Measurements from ENCODE around the gene MTARC2. TPM values are rescaled to one million over a fixed set of nuclear protein-coding genes. Genes with fewer than 3 reads are reported as not detected.
"Not testable (repeated sequence)": the region's sequence is repeated elsewhere in the genome, so short reads cannot be mapped to it uniquely, and the experiment has no call there.

The MTARC2 gene
- polyA plus RNA-seq, 1 donor from 2014 or later, result not detected

DNA sequence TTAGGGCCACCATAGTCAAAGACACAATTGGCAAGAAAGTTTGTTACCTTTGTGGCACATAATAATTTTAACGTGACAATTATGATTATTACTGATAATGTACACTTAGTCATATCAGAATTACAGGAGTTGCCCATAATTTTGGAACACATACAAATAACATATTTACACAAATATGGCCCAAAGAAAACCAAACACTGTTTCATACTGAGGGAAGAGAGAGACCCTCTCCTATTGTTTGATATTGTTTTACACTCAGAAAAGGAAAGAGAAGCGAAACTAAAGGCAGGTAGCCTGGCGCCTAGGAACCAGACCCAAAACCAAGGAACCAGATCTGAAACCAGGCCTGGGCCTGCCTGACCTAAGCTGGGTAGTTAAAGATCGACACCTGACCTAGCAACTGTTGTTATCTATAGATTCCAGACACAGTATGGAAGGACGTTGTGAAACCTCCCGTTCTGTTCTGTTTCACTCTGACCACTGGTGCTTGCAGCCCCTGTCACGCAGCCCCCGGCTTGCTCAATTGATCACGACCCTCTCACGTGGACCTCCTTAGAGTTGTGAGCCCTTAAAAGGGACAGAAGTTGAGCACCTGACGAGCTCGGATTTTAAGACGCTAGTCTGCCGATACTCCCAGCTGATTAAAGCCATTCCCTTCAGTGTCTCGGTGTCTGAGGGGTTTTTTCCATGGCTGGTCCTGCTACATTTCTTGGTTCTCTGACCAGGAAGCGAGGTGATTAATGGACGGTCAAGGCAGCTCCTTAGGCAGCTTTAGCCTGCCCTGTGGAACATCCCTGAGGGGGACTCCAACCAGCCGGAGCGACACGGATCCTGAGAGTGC is 30.1 kb upstream of the MTARC2 start:
- no peak for TF ChIP-seq EP300 (conservative IDR thresholded peaks at IDR 0.05; ENCODE audit: poor library complexity, severe bottlenecking)
- no peak for TF ChIP-seq RAD21 (conservative IDR thresholded peaks at IDR 0.05)
- TF ChIP-seq CTCF (IDR thresholded peaks at IDR 0.05; ENCODE audit: poor library complexity, severe bottlenecking), result no peak
- no peak for TF ChIP-seq TAF1 (IDR thresholded peaks at IDR 0.05; ENCODE audit: low read depth)
- no peak for TF ChIP-seq SMC3 (conservative IDR thresholded peaks at IDR 0.05; ENCODE audit: poor library complexity)
- TF ChIP-seq MXI1 (conservative IDR thresholded peaks at IDR 0.05; ENCODE audit: poor library complexity, severe bottlenecking), result no peak
- no peak for TF ChIP-seq EZH2 (IDR thresholded peaks at IDR 0.05; ENCODE audit: borderline replicate concordance, insufficient read depth, low read length, poor library complexity, severe bottlenecking)
- H3K4me2 ChIP-seq (ENCODE audit: low read length), result no peak overlapping the region
- no peaks in the 10 kb centered on the region for H3K9me3 ChIP-seq (ENCODE audit: low read length)
- H3F3A ChIP-seq (ENCODE audit: insufficient read depth, low read length, poor library complexity, severe bottlenecking), result no peaks in the 10 kb centered on the region
- H3K9ac ChIP-seq (ENCODE audit: low read length), result no peak overlapping the region
- H3K4me3 ChIP-seq (ENCODE audit: low read length), result no peak overlapping the region
- no peaks in the 10 kb centered on the region for H3K9me2 ChIP-seq (ENCODE audit: insufficient read depth, low read length)
- H2AFZ ChIP-seq (ENCODE audit: low read depth, low read length), result no peak overlapping the region
- no peaks in the 10 kb centered on the region for H4K20me1 ChIP-seq (ENCODE audit: insufficient read depth)
- no peaks in the 10 kb centered on the region for H3K79me2 ChIP-seq (replicated peaks; ENCODE audit: insufficient read depth, low read length)
- no peaks in the 10 kb centered on the region for H3K27me3 ChIP-seq (ENCODE audit: insufficient read depth, low read depth, low read length)
- no peak overlapping the region for H3K27ac ChIP-seq (ENCODE audit: low read length)
- no peaks in the 10 kb centered on the region for H3K36me3 ChIP-seq (ENCODE audit: insufficient read depth, low read length)

DNA sequence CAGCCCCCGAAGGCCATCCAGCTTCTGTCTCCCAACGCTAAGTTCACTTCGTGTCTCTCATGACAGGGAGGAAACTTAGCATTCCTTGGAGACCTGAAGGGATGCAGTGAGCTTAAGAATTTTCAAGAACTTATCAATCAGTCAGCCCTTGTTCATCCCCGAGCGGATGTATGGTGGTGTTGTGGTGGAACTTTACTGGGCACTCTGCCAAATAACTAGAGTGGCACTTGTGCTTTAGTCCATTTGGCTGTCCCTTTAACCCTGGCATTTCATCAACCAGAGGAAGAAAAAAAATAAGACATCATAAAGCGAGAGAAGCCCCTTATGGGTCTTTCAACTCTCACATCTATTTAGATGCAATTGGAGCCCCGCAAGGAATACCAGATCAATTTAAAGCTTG is 26.9 kb upstream of the MTARC2 start:
- not testable (repeated sequence) for H3K4me3 ChIP-seq (ENCODE audit: low read length); H3K9me3 ChIP-seq (ENCODE audit: low read length); H3K9ac ChIP-seq (ENCODE audit: low read length); H3F3A ChIP-seq (ENCODE audit: insufficient read depth, low read length, poor library complexity, severe bottlenecking); H3K9me2 ChIP-seq (ENCODE audit: insufficient read depth, low read length); H3K27ac ChIP-seq (ENCODE audit: low read length); H3K79me2 ChIP-seq (replicated peaks; ENCODE audit: insufficient read depth, low read length); H3K36me3 ChIP-seq (ENCODE audit: insufficient read depth, low read length); H3K4me2 ChIP-seq (ENCODE audit: low read length); H3K27me3 ChIP-seq (ENCODE audit: insufficient read depth, low read depth, low read length); H4K20me1 ChIP-seq (ENCODE audit: insufficient read depth); H2AFZ ChIP-seq (ENCODE audit: low read depth, low read length)

- H2AFZ ChIP-seq (ENCODE audit: low read depth, low read length), result no peak overlapping the region
- H3K9me3 ChIP-seq (ENCODE audit: low read length), result no peaks in the 10 kb centered on the region
- H4K20me1 ChIP-seq (ENCODE audit: insufficient read depth), result no peaks in the 10 kb centered on the region
- H3K27me3 ChIP-seq (ENCODE audit: insufficient read depth, low read depth, low read length), result no peaks in the 10 kb centered on the region
- no peaks in the 10 kb centered on the region for H3K79me2 ChIP-seq (replicated peaks; ENCODE audit: insufficient read depth, low read length)
- no peaks in the 10 kb centered on the region for H3K36me3 ChIP-seq (ENCODE audit: insufficient read depth, low read length)
- H3K4me2 ChIP-seq (ENCODE audit: low read length), result no peak overlapping the region
- H3K9me2 ChIP-seq (ENCODE audit: insufficient read depth, low read length), result no peaks in the 10 kb centered on the region
- no peak for TF ChIP-seq POLR2AphosphoS5 (IDR thresholded peaks at IDR 0.05)
- TF ChIP-seq EZH2 (IDR thresholded peaks at IDR 0.05; ENCODE audit: borderline replicate concordance, insufficient read depth, low read length, poor library complexity, severe bottlenecking), result no peak
- TF ChIP-seq REST (IDR thresholded peaks at IDR 0.05; ENCODE audit: borderline replicate concordance), result no peak
- TF ChIP-seq SMC3 (conservative IDR thresholded peaks at IDR 0.05; ENCODE audit: poor library complexity), result no peak
- TF ChIP-seq EP300 (conservative IDR thresholded peaks at IDR 0.05; ENCODE audit: poor library complexity, severe bottlenecking), result no peak
- no peak for TF ChIP-seq MXI1 (conservative IDR thresholded peaks at IDR 0.05; ENCODE audit: poor library complexity, severe bottlenecking)
- TF ChIP-seq CTCF (IDR thresholded peaks at IDR 0.05; ENCODE audit: poor library complexity, severe bottlenecking), result no peak
- no peak for TF ChIP-seq TAF1 (IDR thresholded peaks at IDR 0.05; ENCODE audit: low read depth)
- no peak overlapping the region for H3K27ac ChIP-seq (ENCODE audit: low read length)
- H3K4me3 ChIP-seq (ENCODE audit: low read length), result no peak overlapping the region
- H3K9ac ChIP-seq (ENCODE audit: low read length), result no peak overlapping the region
- H3F3A ChIP-seq (ENCODE audit: insufficient read depth, low read length, poor library complexity, severe bottlenecking), result no peaks in the 10 kb centered on the region
These were observed 21.5 kb upstream of the MTARC2 start for GRCh38 chr1:220726634-220727033.
